K562 (cell line): Measurements from ENCODE around the gene NR1D2. TPM values are rescaled to one million over a fixed set of nuclear protein-coding genes. Genes with fewer than 3 reads are reported as not detected.

Experiments
- CEBPZ ChIP-seq: fragments of 150-350 bp; IDR thresholded peaks from 2 replicates; pipeline ENCODE4 v1.6.1; 2014; ENCODE audit warnings: low read depth, mild to moderate bottlenecking, low read length, borderline replicate concordance
- EGR1 ChIP-seq: fragments of 450-650 bp; conservative IDR thresholded peaks from 2 replicates; pipeline ENCODE4 v1.6.1; 2017; ENCODE audit warnings: mild to moderate bottlenecking
- HDGF ChIP-seq: fragments of 450-650 bp; IDR thresholded peaks from 2 replicates; pipeline ENCODE4 v1.6.1; 2016
- U2AF2 ChIP-seq: fragments of 200-400 bp; formaldehyde crosslinking; optimal IDR thresholded peaks from 2 replicates; pipeline ENCODE3; 2017; ENCODE audit warnings: low read depth, mild to moderate bottlenecking, low read length
- USF2 ChIP-seq: sonication (generic); formaldehyde crosslinking; IDR thresholded peaks from 2 replicates; pipeline ENCODE4 v1.5.0; 2020; ENCODE audit warnings: missing genetic modification reagents
- XRCC4 ChIP-seq: IDR thresholded peaks from one replicate; pipeline ENCODE4 v1.6.1; 2011; ENCODE audit not compliant: insufficient read depth, insufficient read length; ENCODE audit errors: extremely low read depth
- polyA plus RNA-seq, 8 experiments: library from polyadenylated mRNA; depleted of rRNA in 4 of 8; stranded (reverse) in 5 of 8; unstranded in 3 of 8; fragments of >200 nt; fragmentation: Nextera tagmentation in 2 of 8; fragmentation: Illumina TruSeq in 1 of 8; extraction: Ambion mirVana in 2 of 8; extraction: Trizol in 1 of 8; gene quantifications; 2 replicates each; pipeline versions ENCODE4 v1.2.1 to v1.2.3, GENCODE V29; 2011 to 2014; ENCODE audit warnings: inconsistent platforms in 1 of 8, missing spikeins in 1 of 8
- total RNA-seq, 7 experiments: library from RNA; depleted of rRNA in 6 of 7; stranded (reverse); fragments of >200 nt in 6 of 7; fragmentation: Illumina TruSeq in 2 of 7; extraction: Trizol in 2 of 7; gene quantifications; 2 replicates each; pipeline versions ENCODE4 v1.2.1 to v1.2.3, GENCODE V29; 2011 to 2021; ENCODE audit warnings: low replicate concordance in 1 of 7

Gene NR1D2
- total and polyA plus RNA-seq, 9 of the 15 experiments (the other 6 are each of a cell fraction or from before 2014, with no cell fraction given) = 1.2 to 5.5 (median 2.9) TPM

GRCh38 chr3:23915537-23916108 is 29.5 kb upstream of the NR1D2 start (continued):
- TF ChIP-seq CEBPZ = no peak
- no peak for TF ChIP-seq U2AF2
- no peak for TF ChIP-seq XRCC4
- no peak for TF ChIP-seq EGR1
- no peak for TF ChIP-seq USF2
- peak; percentile 85; the same call in 1 of the 2 replicates for TF ChIP-seq HDGF
